MCF 10A (cell line): ENCODE measurements around the gene PMP22. TPM values are rescaled to one million over a fixed set of nuclear protein-coding genes. Genes with fewer than 3 reads are reported as not detected.
"Not testable (repeated sequence)": the region's sequence is repeated elsewhere in the genome, so short reads cannot be mapped to it uniquely, and the experiment has no call there.

Experiments used
- BruUV-seq: library from RNA; stranded (reverse); fragments of 400-500 nt; replicated peaks from 2 replicates; lab custom pipeline; 2021; lab: Mats Ljungman, UMichigan
- CTCF ChIA-PET: fragments of 300-600 bp; sonication (Branson Sonifier 250); formaldehyde crosslinking; extraction: SDS; loops from one replicate; lab custom pipeline; 2021; ENCODE audit warnings: antibody characterized with exemption, inconsistent platforms; lab: Yijun Ruan, JAX
- POLR2A ChIA-PET: fragments of 300-600, 350-650 bp; sonication (Branson Sonifier 250); formaldehyde crosslinking; extraction: SDS; loops from one replicate; lab custom pipeline; 2020; ENCODE audit warnings: antibody characterized with exemption, inconsistent platforms; lab: Yijun Ruan, JAX
- DNase-seq: peaks from one replicate; pipeline ENCODE4 v3.0.0-alpha.2; 2018; ENCODE audit not compliant: unreplicated experiment
- H3K27ac Mint-ChIP-seq: one replicate; pipeline ENCODE4 v1.8.0; 2022; ENCODE audit warnings: mild to moderate bottlenecking, low read depth, mixed read lengths; ENCODE audit not compliant: unreplicated experiment
- H3K27me3 Mint-ChIP-seq: one replicate; pipeline ENCODE4 v1.8.0; 2022; ENCODE audit warnings: mixed read lengths; ENCODE audit not compliant: insufficient read depth, unreplicated experiment
- H3K36me3 Mint-ChIP-seq: one replicate; pipeline ENCODE4 v1.8.0; 2022; ENCODE audit warnings: mild to moderate bottlenecking, moderate library complexity, mixed read lengths; ENCODE audit not compliant: insufficient read depth, unreplicated experiment
- H3K4me1 Mint-ChIP-seq: one replicate; pipeline ENCODE4 v1.8.0; 2022; ENCODE audit warnings: mixed read lengths; ENCODE audit not compliant: insufficient read depth, unreplicated experiment
- H3K4me3 Mint-ChIP-seq: one replicate; pipeline ENCODE4 v1.8.0; 2022; ENCODE audit warnings: mild to moderate bottlenecking, moderate library complexity, mixed read lengths; ENCODE audit not compliant: unreplicated experiment
- H3K9me3 Mint-ChIP-seq: one replicate; pipeline ENCODE4 v1.8.0; 2022; ENCODE audit warnings: mixed read lengths; ENCODE audit not compliant: unreplicated experiment
- intact Hi-C: fragments of 100-400 bp; cut with micrococcal nuclease; formaldehyde crosslinking; loops from 2 replicates; pipeline ENCODE4 v1.14.1; 2022
- total RNA-seq: library from RNA; stranded (reverse); gene quantifications from 2 replicates; pipeline ENCODE4 v1.2.3, GENCODE V29; 2022
- TF ChIP-seq, protein P1 (sequence below): fragments of 200-600 bp; IDR thresholded peaks from one replicate; pipeline ENCODE4 v1.8.0; 2022; ENCODE audit warnings: antibody characterized with exemption, mild to moderate bottlenecking; ENCODE audit not compliant: unreplicated experiment

The PMP22 gene
- total RNA-seq, 1 experiment from 2014 or later: 0.44 TPM

- Mint-ChIP-seq H3K36me3 (no peaks in the 10 kb centered on the region), H3K27ac (no peak overlapping the region), H3K4me3 (no peak overlapping the region), H3K9me3 (no peaks in the 10 kb centered on the region), H3K27me3 (no peaks in the 10 kb centered on the region), H3K4me1 (no peaks in the 10 kb centered on the region)
- POLR2A ChIA-PET: no interaction called here
- peak; percentile 68 for DNase-seq
- CTCF ChIA-PET: interaction anchor here (0.6 to 2.7 kb wide), 9 partner anchors 16 to 270 kb away, joined by 3 to 14 read pairs (median 3); no protein-coding TSS in a partner anchor
- TF ChIP-seq, protein P1, sequence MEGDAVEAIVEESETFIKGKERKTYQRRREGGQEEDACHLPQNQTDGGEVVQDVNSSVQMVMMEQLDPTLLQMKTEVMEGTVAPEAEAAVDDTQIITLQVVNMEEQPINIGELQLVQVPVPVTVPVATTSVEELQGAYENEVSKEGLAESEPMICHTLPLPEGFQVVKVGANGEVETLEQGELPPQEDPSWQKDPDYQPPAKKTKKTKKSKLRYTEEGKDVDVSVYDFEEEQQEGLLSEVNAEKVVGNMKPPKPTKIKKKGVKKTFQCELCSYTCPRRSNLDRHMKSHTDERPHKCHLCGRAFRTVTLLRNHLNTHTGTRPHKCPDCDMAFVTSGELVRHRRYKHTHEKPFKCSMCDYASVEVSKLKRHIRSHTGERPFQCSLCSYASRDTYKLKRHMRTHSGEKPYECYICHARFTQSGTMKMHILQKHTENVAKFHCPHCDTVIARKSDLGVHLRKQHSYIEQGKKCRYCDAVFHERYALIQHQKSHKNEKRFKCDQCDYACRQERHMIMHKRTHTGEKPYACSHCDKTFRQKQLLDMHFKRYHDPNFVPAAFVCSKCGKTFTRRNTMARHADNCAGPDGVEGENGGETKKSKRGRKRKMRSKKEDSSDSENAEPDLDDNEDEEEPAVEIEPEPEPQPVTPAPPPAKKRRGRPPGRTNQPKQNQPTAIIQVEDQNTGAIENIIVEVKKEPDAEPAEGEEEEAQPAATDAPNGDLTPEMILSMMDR: peak; percentile 28
- no TSS peak for BruUV-seq
- intact Hi-C loops: no loop called here
Observed at GRCh38 chr17:15233022-15233805, 31.9 kb downstream of the PMP22 start.

DNA sequence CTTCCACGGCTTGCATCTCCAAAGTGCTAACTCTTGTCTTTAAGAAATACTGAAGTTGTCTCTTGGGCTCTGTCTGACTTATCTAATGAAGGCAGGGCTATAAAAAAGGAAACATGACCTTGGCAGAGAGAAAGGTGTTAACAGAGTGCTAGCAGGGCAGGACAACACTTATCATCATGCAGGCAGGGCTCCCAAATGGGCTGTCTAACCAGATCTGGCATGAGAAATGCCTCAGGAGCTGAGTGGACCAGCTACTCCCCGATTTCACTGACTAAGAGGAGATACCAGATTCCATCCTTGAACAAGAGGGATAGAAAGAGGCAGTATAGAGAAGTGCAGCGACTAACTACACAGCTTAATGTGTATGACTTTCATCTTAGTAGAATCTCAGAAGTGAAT, 32.6 kb downstream of the PMP22 start:
- DNase-seq: no peak
- H3K4me3 Mint-ChIP-seq: no peak overlapping the region
- no peaks in the 10 kb centered on the region for H3K4me1 Mint-ChIP-seq
- CTCF ChIA-PET: interaction anchor here (0.7 to 2.7 kb wide), 3 partner anchors 16 to 271 kb away, joined by 3 to 14 read pairs (median 3); no protein-coding TSS in a partner anchor
- TF ChIP-seq, protein P1: no peak
- no peaks in the 10 kb centered on the region for H3K36me3 Mint-ChIP-seq
- POLR2A ChIA-PET: no interaction called here
- intact Hi-C loops: no loop called here
- BruUV-seq: no TSS peak
- H3K27ac Mint-ChIP-seq: no peak overlapping the region
- H3K9me3 Mint-ChIP-seq: no peaks in the 10 kb centered on the region
- no peaks in the 10 kb centered on the region for H3K27me3 Mint-ChIP-seq

DNA sequence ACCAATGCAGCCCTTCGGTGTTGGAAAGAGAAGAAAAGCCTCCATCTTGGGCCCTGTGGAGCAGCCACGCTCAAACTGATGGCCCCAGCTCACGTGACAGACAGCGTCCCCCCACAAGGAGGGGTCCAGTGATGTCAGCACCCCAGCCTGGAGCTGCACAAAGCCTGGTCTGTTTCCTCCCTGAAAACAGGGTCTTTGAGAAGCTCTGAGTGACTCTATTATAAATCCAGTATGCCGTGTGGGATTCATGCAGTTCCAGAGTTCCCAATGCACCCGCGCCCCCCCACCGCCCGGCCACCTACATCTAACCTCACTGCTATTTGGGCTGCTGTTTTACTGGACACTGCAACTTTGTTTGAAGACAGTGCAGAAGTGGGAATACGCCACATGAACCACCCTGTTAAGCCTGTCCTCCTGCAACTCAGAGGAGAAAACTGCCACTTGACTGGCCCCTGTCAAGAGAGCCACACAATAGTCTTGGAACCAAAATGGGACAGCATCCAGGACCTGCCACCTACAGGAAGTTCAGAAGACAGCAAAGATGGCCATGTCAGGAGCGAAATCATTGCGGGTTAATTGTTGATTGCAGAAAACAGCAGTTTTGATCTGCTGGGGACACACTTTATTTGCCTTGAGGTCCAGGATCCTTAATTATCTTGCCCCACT, 33.1 kb downstream of the PMP22 start:
- Mint-ChIP-seq H3K27ac (no peak overlapping the region), H3K9me3 (no peaks in the 10 kb centered on the region), H3K36me3 (no peaks in the 10 kb centered on the region), H3K4me3 (no peak overlapping the region), H3K27me3 (no peaks in the 10 kb centered on the region), H3K4me1 (no peaks in the 10 kb centered on the region)
- ChIA-PET CTCF (interaction anchor here (0.7 to 2.7 kb wide), 3 partner anchors 39 to 271 kb away, joined by 3 to 14 read pairs (median 3); no protein-coding TSS in a partner anchor), POLR2A (no interaction called here)
- TF ChIP-seq, protein P1: no peak
- intact Hi-C loops: no loop called here
- no TSS peak for BruUV-seq
- DNase-seq: no peak

GRCh38 chr17:15230866-15231265, 34.3 kb downstream of the PMP22 start:
- Mint-ChIP-seq H3K36me3 (no peaks in the 10 kb centered on the region), H3K4me3 (no peak overlapping the region), H3K27ac (no peak overlapping the region), H3K9me3 (no peaks in the 10 kb centered on the region), H3K27me3 (no peaks in the 10 kb centered on the region), H3K4me1 (no peaks in the 10 kb centered on the region)
- TF ChIP-seq, protein P1: no peak
- no TSS peak for BruUV-seq
- CTCF ChIA-PET: interaction anchor here (0.9 to 1.5 kb wide), 2 partner anchors 27 to 101 kb away, joined by 3 read pairs; no protein-coding TSS in a partner anchor
- DNase-seq: no peak
- intact Hi-C loops: no loop called here
- POLR2A ChIA-PET: no interaction called here

DNA sequence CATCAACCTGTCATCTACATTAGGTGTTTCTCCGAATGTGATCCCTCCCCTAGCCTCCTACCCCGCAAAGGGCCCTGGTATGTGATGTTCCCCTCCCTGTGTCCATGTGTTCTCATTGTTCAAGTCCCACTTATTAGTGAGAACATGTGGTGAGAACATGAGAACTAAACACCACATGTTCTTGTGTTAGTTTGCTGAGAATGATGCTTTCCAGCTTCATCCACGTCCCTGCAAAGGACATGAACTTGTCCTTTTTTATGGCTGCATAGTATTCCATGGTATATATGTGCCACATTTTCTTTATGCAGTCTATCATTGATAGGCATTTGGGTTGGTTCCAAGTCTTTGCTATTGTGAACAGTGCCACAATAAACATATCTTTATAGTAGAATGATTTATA, 43.3 kb downstream of the PMP22 start:
- CTCF ChIA-PET: interaction anchor here (1.8 kb wide), 1 partner anchor 8 kb away, joined by 3 read pairs; no protein-coding TSS in a partner anchor
- not testable (repeated sequence) for BruUV-seq

More for the DNA sequence above, 43.3 kb downstream of the PMP22 start:
- H3K4me3 Mint-ChIP-seq, H3K27ac Mint-ChIP-seq, H3K4me1 Mint-ChIP-seq, H3K36me3 Mint-ChIP-seq, POLR2A ChIA-PET, H3K27me3 Mint-ChIP-seq, DNase-seq, intact Hi-C loops, H3K9me3 Mint-ChIP-seq: not testable (repeated sequence)
